ENCODE measurements around the gene TPD52L2. TPM values are rescaled to one million over a fixed set of nuclear protein-coding genes. Genes with fewer than 3 reads are reported as not detected.

TPD52L2 gene
- total RNA-seq: 161 TPM

DNA sequence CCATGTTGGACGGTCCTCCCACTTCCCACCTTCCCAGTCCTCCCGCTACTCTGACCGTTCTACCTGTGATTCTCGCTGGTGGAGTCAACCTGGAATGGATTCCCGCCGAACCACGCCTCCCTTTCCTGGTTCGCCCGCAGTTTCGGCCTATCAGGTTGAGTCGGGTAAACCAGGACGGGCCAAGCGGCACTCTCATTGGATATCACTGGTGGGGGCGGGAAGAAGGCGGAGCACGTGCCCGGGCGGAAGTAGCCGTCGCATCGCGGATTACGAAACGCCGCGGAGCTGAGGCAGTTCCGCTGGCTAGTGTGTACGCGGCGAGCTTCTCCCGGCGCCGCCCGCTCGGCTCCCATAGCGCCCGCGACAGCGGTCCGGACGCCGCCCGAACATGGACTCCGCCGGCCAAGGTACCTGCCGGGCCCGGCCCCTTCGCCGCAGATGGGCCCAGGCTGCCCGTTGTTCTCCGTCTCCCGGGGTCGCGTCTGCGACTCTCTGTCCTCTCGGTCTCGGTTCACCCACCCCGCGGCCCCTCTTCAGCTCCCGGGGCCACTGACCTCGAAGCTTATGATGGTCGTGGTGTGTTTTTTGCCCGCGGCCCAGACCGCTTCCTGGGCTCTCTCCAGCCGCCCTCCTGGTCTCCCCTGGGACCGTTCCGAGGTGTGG lies at the start of gene TPD52L2:
TPD52L2 (plus strand) TSS at position 293 of the 663 bp plus-strand sequence; CDS start at position 389, 96 bp downstream.
- H3K4me3 ChIP-seq: peak within 1 kb of the TSS; percentile 77 to 92
- peak in 1 of 3 experiments; percentile 5 for TF ChIP-seq CTCF (IDR thresholded peaks at IDR 0.05)
- intact Hi-C loops (cut with DNase I): loop anchor here (1.0 to 10.0 kb wide), 8 partner anchors 29 to 1070 kb away; partner anchors contain the start of genes GMEB2, MRGBP and ZBTB46
- no peaks in the 10 kb centered on the region for H3K9me3 ChIP-seq
- DNase-seq (ENCODE audit: low spot score in 2 of 2): peak; percentile 95 to 99
- H3K36me3 ChIP-seq: peaks cover 20 to 29% of the 10 kb centered on the region in 2 donors
- no peaks in the 10 kb centered on the region for H3K27me3 ChIP-seq
- peak within 1 kb of the TSS; percentile 92 to 98 for H3K27ac ChIP-seq
- peaks cover 0 to 22% of the 10 kb centered on the region in 2 donors for H3K4me1 ChIP-seq

GRCh38 chr20:63815615-63816253 lies 49.3 kb upstream of the TPD52L2 start:
- no peaks in the 10 kb centered on the region for H3K4me1 ChIP-seq
- no peaks in the 10 kb centered on the region for H3K9me3 ChIP-seq
- H3K4me3 ChIP-seq: no peak overlapping the region
- no peaks in the 10 kb centered on the region for H3K36me3 ChIP-seq
- intact Hi-C loops (cut with DNase I): no loop called here
- DNase-seq (ENCODE audit: low spot score in 2 of 2): no peak
- no peak for TF ChIP-seq CTCF (IDR thresholded peaks at IDR 0.05)
- no peak overlapping the region for H3K27ac ChIP-seq
- no peaks in the 10 kb centered on the region for H3K27me3 ChIP-seq

- Histone ChIP-seq H3K36me3 (no peaks in the 10 kb centered on the region), H3K9me3 (no peaks in the 10 kb centered on the region), H3K27me3 (no peaks in the 10 kb centered on the region), H3K4me1 (no peaks in the 10 kb centered on the region), H3K27ac (no peak overlapping the region), H3K4me3 (no peak overlapping the region)
- no peak for TF ChIP-seq CTCF (IDR thresholded peaks at IDR 0.05)
- intact Hi-C loops (cut with DNase I): no loop called here
- no peak for DNase-seq (ENCODE audit: low spot score in 2 of 2)
Measured at GRCh38 chr20:63819224-63819921, 45.7 kb upstream of the TPD52L2 start.

- no peak for TF ChIP-seq CTCF (IDR thresholded peaks at IDR 0.05)
- intact Hi-C loops (cut with DNase I): no loop called here
- no peak for DNase-seq (ENCODE audit: low spot score in 2 of 2)
- no peaks in the 10 kb centered on the region for H3K9me3 ChIP-seq
- H3K4me3 ChIP-seq: no peak overlapping the region
- no peak overlapping the region for H3K27ac ChIP-seq
- no peaks in the 10 kb centered on the region for H3K4me1 ChIP-seq
- H3K27me3 ChIP-seq: no peaks in the 10 kb centered on the region
- H3K36me3 ChIP-seq: no peaks in the 10 kb centered on the region
Measured at GRCh38 chr20:63821811-63822210, 43.3 kb upstream of the TPD52L2 start.

GRCh38 chr20:63822276-63822696 lies 42.8 kb upstream of the TPD52L2 start:
- Histone ChIP-seq H3K27ac (no peak overlapping the region), H3K4me3 (no peak overlapping the region), H3K9me3 (no peaks in the 10 kb centered on the region), H3K27me3 (no peaks in the 10 kb centered on the region), H3K4me1 (no peaks in the 10 kb centered on the region), H3K36me3 (no peaks in the 10 kb centered on the region)
- intact Hi-C loops (cut with DNase I): no loop called here
- DNase-seq (ENCODE audit: low spot score in 2 of 2): no peak
- TF ChIP-seq CTCF (IDR thresholded peaks at IDR 0.05): no peak
